GM12878 (cell line): ENCODE results near the gene HS3ST2. TPM values are rescaled to one million over a fixed set of nuclear protein-coding genes. Genes with fewer than 3 reads are reported as not detected.

ENCODE experiments used
- ATAC-seq: fragments of 200-7000 bp; cut with Tn5 transposase; 3 replicates; pipeline ENCODE4 v1.9.1; 2020; ENCODE audit warnings: mild to moderate bottlenecking, moderate library complexity
- BruUV-seq: library from RNA; stranded (reverse); fragments of 400-500 nt; replicated peaks from 2 replicates; lab custom pipeline; 2021; lab: Mats Ljungman, UMichigan
- CTCF ChIA-PET: fragments of 300-600 bp; sonication (Branson Sonifier 250); formaldehyde crosslinking; extraction: SDS; loops from one replicate; lab custom pipeline; 2021; ENCODE audit warnings: inconsistent platforms; lab: Yijun Ruan, JAX
- POLR2A ChIA-PET: fragments of 350-600 bp; formaldehyde crosslinking; extraction: SDS; loops from one replicate; lab custom pipeline; 2021; ENCODE audit warnings: inconsistent platforms; lab: Charles Lee
- RAD21 ChIA-PET: fragments of 300-600 bp; sonication (Branson Sonifier 250); formaldehyde crosslinking; loops from one replicate; lab custom pipeline; 2023; ENCODE audit warnings: antibody characterized with exemption; ENCODE audit not compliant: unreplicated experiment; lab: Charles Lee
- SMC1A ChIA-PET: fragments of 300-600 bp; sonication (Branson Sonifier 250); formaldehyde crosslinking; loops from one replicate; lab custom pipeline; 2023; ENCODE audit not compliant: unreplicated experiment, uncharacterized antibody; lab: Charles Lee
- DNase-seq: peaks from one replicate; pipeline ENCODE4 v3.0.0-alpha.2; 2011; ENCODE audit warnings: low read depth, low spot score
- FAIRE-seq: peaks from 3 replicates; lab custom pipeline; 2011; peaks lifted over from hg19 to GRCh38; lab: Jason Lieb, UNC
- H2AFZ ChIP-seq: 2 replicates; pipeline ENCODE4 v1.6.0; 2011; ENCODE audit warnings: low read depth, low read length, control low read depth; ENCODE audit not compliant: control insufficient read depth
- H3K27ac ChIP-seq: 2 replicates; pipeline ENCODE4 v1.5.1; 2011; ENCODE audit warnings: control low read depth; ENCODE audit not compliant: control insufficient read depth, insufficient read depth
- H3K27me3 ChIP-seq, 2 experiments: replicated peaks in 1 of 2; 2 replicates each; pipeline versions ENCODE4 v1.6.0 to v1.6.1; 2011; ENCODE audit warnings: low read length in 1 of 2; ENCODE audit not compliant: control insufficient read depth in 2 of 2, insufficient read depth in 2 of 2
- H3K36me3 ChIP-seq, 2 experiments: 2 replicates each; pipeline ENCODE4 v1.5.1; 2011; ENCODE audit warnings: low read length in 1 of 2; ENCODE audit not compliant: control insufficient read depth in 2 of 2, insufficient read depth in 2 of 2
- H3K4me1 ChIP-seq: 2 replicates; pipeline ENCODE4 v1.6.1; 2011; ENCODE audit warnings: mild to moderate bottlenecking, low read length, moderate library complexity, mixed read lengths; ENCODE audit not compliant: control insufficient read depth, insufficient read depth
- H3K4me2 ChIP-seq: 2 replicates; pipeline ENCODE4 v1.6.0; 2011; ENCODE audit warnings: control low read depth; ENCODE audit not compliant: control insufficient read depth, insufficient read depth
- H3K4me3 ChIP-seq: fragments of 200-600 bp; sonication (generic); 2 replicates; pipeline ENCODE4 v1.5.1; 2016
- H3K79me2 ChIP-seq: 2 replicates; pipeline ENCODE4 v1.6.0; 2011; ENCODE audit warnings: low read length; ENCODE audit not compliant: control insufficient read depth, insufficient read depth
- H3K9ac ChIP-seq: 2 replicates; pipeline ENCODE4 v1.8.0; 2011; ENCODE audit warnings: low read length, control low read depth, mixed read lengths; ENCODE audit not compliant: control insufficient read depth, insufficient read depth
- H3K9me3 ChIP-seq: replicated peaks from 3 replicates; pipeline ENCODE4 v1.5.1; 2011; ENCODE audit warnings: mild to moderate bottlenecking, low read length; ENCODE audit not compliant: control insufficient read depth, insufficient read depth
- H4K20me1 ChIP-seq: 2 replicates; pipeline ENCODE4 v1.6.0; 2011; ENCODE audit not compliant: control insufficient read depth, insufficient read depth
- ATF7 ChIP-seq: fragments of 450-650 bp; IDR thresholded peaks from 2 replicates; pipeline ENCODE4 v1.6.1; 2016; ENCODE audit warnings: low read depth, mild to moderate bottlenecking
- GABPA ChIP-seq: IDR thresholded peaks from 2 replicates; pipeline ENCODE4 v1.6.1; 2014; ENCODE audit warnings: antibody characterized with exemption, low read depth, mild to moderate bottlenecking, inconsistent platforms
- HDAC6 ChIP-seq: fragments of 200-600 bp; sonication (generic); IDR thresholded peaks from one replicate; pipeline ENCODE4 v1.8.0; 2017; ENCODE audit warnings: antibody characterized with exemption; ENCODE audit not compliant: unreplicated experiment
- IKZF2 ChIP-seq, 2 experiments: fragments of 450-650 bp; IDR thresholded peaks; 2 replicates each; pipeline ENCODE4 v1.6.1; 2017; ENCODE audit warnings: mild to moderate bottlenecking in 2 of 2, moderate library complexity in 2 of 2
- JUNB ChIP-seq: IDR thresholded peaks from 2 replicates; pipeline ENCODE4 v1.6.1; 2016; ENCODE audit warnings: antibody characterized with exemption, mild to moderate bottlenecking
- MLLT1 ChIP-seq: fragments of 450-650 bp; IDR thresholded peaks from 2 replicates; pipeline ENCODE4 v1.6.1; 2016; ENCODE audit warnings: mild to moderate bottlenecking
- NR2F1 ChIP-seq: fragments of 450-650 bp; conservative IDR thresholded peaks from 2 replicates; pipeline ENCODE4 v1.6.1; 2017; ENCODE audit warnings: mild to moderate bottlenecking
- STAT3 ChIP-seq: IDR thresholded peaks from 2 replicates; pipeline ENCODE4 v1.6.1; 2011; ENCODE audit warnings: low read depth, low read length, improper control_type of control experiment
- WGBS: methylation state at CpG from one replicate; pipeline ENCODE4 v1.1.6; 2016; ENCODE audit warnings: low lambda C conversion rate; ENCODE audit not compliant: insufficient replicate concordance, insufficient coverage; ENCODE audit errors: missing lambda C conversion rate; 5-methylcytosine and 5-hydroxymethylcytosine counted together
- in situ Hi-C: fragments of 300-500 bp; cut with MboI; formaldehyde crosslinking; loops from 9 replicates; pipeline ENCODE4 v1.14.3; 2018; ENCODE audit warnings: mixed read lengths
- intact Hi-C: fragments of 100-400 bp; cut with micrococcal nuclease; formaldehyde crosslinking; loops from one replicate; pipeline ENCODE4 v1.14.2; 2022; ENCODE audit not compliant: unreplicated experiment
- polyA plus RNA-seq, 11 experiments: library from polyadenylated mRNA; depleted of rRNA in 4 of 11; unstranded in 6 of 11; stranded (reverse) in 5 of 11; fragments of >200 nt; fragmentation: Nextera tagmentation in 4 of 11; fragmentation: Illumina TruSeq in 1 of 11; extraction: Ambion mirVana in 4 of 11; extraction: Trizol in 1 of 11; gene quantifications; 1 replicate in 1 of 11; 2 replicates in 10 of 11; pipeline versions ENCODE4 v1.2.1 to v1.2.3, GENCODE V29; 2011 to 2016; ENCODE audit warnings: inconsistent platforms in 2 of 11, missing spikeins in 2 of 11, low read depth in 1 of 11
- total RNA-seq, 4 experiments: library from RNA; depleted of rRNA in 3 of 4; stranded (reverse); fragments of >200 nt in 3 of 4; fragmentation: Illumina TruSeq in 1 of 4; extraction: Trizol in 1 of 4; gene quantifications; 2 replicates each; pipeline versions ENCODE4 v1.2.1 to v1.2.3, GENCODE V29; 2013 to 2021
- TF ChIP-seq, protein P1 (sequence below): fragments of 450-650 bp; IDR thresholded peaks from 2 replicates; pipeline ENCODE4 v1.6.1; 2016; ENCODE audit warnings: mild to moderate bottlenecking, moderate library complexity, borderline replicate concordance
- TF ChIP-seq, protein P2 (sequence below): fragments of 450-650 bp; IDR thresholded peaks from 2 replicates; pipeline ENCODE4 v1.6.1; 2017; ENCODE audit warnings: mild to moderate bottlenecking, moderate library complexity

HS3ST2 gene
- total and polyA plus RNA-seq, 10 of the 15 experiments (the other 5 are each of a cell fraction or from before 2014, with no cell fraction given), result not detected

- no peak for TF ChIP-seq IKZF2 (IDR thresholded peaks at IDR 0.05)
- no peak for TF ChIP-seq STAT3
These were observed 84.2 kb downstream of the HS3ST2 start (continued) for GRCh38 chr16:22898131-22898530.

- DNase-seq (peak; percentile 1), FAIRE-seq (no peak), ATAC-seq (peak; percentile 60)
- no TSS peak for BruUV-seq
- Histone ChIP-seq H4K20me1 (no peaks in the 10 kb centered on the region), H3K79me2 (no peaks in the 10 kb centered on the region), H3K4me3 (no peak overlapping the region), H3K27me3 (peaks cover 2 to 3% of the 10 kb centered on the region in 2 experiments; a peak in 1 of 4 replicates), H3K36me3 (no peaks in the 10 kb centered on the region), H3K9me3 (peaks cover 3% of the 10 kb centered on the region; the same call in 1 of the 3 replicates), H3K9ac (no peak overlapping the region), H3K27ac (no peak overlapping the region), H3K4me1 (no peaks in the 10 kb centered on the region), H2AFZ (no peak overlapping the region), H3K4me2 (no peak overlapping the region)
- in situ Hi-C loops (no loop called here), intact Hi-C loops (loop anchor here (1.0 to 5.0 kb wide), 3 partner anchors 48 to 536 kb away; no protein-coding TSS in a partner anchor)
- 5% methylated on average over 10 of the region's 10 CpGs for WGBS
- RAD21 ChIA-PET, result interaction anchor here (1.1 to 1.6 kb wide), 3 partner anchors 161 to 164 kb away, joined by 3 to 4 read pairs (median 3); no protein-coding TSS in a partner anchor
- POLR2A ChIA-PET, result no interaction called here
- CTCF ChIA-PET, result interaction anchor here (0.7 to 2.6 kb wide), 12 partner anchors 9 to 537 kb away, joined by 3 to 10 read pairs (median 3); no protein-coding TSS in a partner anchor
- SMC1A ChIA-PET, result interaction anchor here (0.5 to 1.9 kb wide), 4 partner anchors 48 to 231 kb away, joined by 3 to 6 read pairs (median 4); no protein-coding TSS in a partner anchor
- TF ChIP-seq JUNB (no peak), GABPA (no peak), HDAC6 (no peak), ATF7 (no peak), MLLT1 (no peak), NR2F1 (no peak)
- TF ChIP-seq, protein P1, sequence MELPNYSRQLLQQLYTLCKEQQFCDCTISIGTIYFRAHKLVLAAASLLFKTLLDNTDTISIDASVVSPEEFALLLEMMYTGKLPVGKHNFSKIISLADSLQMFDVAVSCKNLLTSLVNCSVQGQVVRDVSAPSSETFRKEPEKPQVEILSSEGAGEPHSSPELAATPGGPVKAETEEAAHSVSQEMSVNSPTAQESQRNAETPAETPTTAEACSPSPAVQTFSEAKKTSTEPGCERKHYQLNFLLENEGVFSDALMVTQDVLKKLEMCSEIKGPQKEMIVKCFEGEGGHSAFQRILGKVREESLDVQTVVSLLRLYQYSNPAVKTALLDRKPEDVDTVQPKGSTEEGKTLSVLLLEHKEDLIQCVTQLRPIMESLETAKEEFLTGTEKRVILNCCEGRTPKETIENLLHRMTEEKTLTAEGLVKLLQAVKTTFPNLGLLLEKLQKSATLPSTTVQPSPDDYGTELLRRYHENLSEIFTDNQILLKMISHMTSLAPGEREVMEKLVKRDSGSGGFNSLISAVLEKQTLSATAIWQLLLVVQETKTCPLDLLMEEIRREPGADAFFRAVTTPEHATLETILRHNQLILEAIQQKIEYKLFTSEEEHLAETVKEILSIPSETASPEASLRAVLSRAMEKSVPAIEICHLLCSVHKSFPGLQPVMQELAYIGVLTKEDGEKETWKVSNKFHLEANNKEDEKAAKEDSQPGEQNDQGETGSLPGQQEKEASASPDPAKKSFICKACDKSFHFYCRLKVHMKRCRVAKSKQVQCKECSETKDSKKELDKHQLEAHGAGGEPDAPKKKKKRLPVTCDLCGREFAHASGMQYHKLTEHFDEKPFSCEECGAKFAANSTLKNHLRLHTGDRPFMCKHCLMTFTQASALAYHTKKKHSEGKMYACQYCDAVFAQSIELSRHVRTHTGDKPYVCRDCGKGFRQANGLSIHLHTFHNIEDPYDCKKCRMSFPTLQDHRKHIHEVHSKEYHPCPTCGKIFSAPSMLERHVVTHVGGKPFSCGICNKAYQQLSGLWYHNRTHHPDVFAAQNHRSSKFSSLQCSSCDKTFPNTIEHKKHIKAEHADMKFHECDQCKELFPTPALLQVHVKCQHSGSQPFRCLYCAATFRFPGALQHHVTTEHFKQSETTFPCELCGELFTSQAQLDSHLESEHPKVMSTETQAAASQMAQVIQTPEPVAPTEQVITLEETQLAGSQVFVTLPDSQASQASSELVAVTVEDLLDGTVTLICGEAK, result no peak
- TF ChIP-seq, protein P2, sequence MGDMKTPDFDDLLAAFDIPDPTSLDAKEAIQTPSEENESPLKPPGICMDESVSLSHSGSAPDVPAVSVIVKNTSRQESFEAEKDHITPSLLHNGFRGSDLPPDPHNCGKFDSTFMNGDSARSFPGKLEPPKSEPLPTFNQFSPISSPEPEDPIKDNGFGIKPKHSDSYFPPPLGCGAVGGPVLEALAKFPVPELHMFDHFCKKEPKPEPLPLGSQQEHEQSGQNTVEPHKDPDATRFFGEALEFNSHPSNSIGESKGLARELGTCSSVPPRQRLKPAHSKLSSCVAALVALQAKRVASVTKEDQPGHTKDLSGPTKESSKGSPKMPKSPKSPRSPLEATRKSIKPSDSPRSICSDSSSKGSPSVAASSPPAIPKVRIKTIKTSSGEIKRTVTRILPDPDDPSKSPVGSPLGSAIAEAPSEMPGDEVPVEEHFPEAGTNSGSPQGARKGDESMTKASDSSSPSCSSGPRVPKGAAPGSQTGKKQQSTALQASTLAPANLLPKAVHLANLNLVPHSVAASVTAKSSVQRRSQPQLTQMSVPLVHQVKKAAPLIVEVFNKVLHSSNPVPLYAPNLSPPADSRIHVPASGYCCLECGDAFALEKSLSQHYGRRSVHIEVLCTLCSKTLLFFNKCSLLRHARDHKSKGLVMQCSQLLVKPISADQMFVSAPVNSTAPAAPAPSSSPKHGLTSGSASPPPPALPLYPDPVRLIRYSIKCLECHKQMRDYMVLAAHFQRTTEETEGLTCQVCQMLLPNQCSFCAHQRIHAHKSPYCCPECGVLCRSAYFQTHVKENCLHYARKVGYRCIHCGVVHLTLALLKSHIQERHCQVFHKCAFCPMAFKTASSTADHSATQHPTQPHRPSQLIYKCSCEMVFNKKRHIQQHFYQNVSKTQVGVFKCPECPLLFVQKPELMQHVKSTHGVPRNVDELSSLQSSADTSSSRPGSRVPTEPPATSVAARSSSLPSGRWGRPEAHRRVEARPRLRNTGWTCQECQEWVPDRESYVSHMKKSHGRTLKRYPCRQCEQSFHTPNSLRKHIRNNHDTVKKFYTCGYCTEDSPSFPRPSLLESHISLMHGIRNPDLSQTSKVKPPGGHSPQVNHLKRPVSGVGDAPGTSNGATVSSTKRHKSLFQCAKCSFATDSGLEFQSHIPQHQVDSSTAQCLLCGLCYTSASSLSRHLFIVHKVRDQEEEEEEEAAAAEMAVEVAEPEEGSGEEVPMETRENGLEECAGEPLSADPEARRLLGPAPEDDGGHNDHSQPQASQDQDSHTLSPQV, result no peak
These were observed 84.9 kb downstream of the HS3ST2 start for GRCh38 chr16:22898874-22899348.
